NCI-H146 treated with DMSO at 0.1 percent for 48 hours (cell line): ENCODE data around the gene DPP8.

Experiments
- DNase-seq: peaks from one replicate; lab custom pipeline; 2025; ENCODE audit not compliant: unreplicated experiment; lab: John Stamatoyannopoulos, UW

Gene DPP8

DNA sequence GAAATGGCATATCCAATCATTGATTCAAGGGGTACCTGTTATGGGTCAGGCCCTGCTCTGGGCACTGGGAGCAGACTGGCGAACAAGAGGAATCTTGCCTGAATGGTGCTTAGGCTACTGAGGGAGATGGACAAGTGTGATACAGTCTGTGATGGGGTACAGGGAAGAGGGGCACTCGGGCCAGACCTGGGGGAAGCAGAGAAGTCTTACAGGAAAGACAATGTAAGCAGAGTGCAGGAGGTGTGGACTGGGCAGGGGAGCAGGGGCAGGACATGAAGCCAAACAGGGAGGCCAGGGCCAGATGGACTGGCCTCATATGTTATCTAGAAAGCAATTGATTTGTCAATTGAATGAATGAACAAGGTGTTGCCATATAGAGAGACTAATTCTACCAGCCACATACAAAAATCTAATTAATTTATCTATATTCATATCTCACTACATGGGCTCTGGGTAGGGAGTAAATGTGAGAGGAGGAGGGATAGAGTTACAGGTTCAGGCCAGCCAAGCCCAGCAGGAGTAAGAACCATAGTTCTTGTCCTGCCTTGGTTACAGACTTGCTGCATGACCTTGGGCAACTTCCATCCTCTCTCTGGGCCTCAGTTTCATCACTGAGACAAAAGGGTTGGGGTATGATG, 91.2 kb downstream of the DPP8 start:
- no peak for DNase-seq

- no peak for DNase-seq
These were observed 92.8 kb downstream of the DPP8 start for GRCh38 chr15:65424683-65425082.

DNA sequence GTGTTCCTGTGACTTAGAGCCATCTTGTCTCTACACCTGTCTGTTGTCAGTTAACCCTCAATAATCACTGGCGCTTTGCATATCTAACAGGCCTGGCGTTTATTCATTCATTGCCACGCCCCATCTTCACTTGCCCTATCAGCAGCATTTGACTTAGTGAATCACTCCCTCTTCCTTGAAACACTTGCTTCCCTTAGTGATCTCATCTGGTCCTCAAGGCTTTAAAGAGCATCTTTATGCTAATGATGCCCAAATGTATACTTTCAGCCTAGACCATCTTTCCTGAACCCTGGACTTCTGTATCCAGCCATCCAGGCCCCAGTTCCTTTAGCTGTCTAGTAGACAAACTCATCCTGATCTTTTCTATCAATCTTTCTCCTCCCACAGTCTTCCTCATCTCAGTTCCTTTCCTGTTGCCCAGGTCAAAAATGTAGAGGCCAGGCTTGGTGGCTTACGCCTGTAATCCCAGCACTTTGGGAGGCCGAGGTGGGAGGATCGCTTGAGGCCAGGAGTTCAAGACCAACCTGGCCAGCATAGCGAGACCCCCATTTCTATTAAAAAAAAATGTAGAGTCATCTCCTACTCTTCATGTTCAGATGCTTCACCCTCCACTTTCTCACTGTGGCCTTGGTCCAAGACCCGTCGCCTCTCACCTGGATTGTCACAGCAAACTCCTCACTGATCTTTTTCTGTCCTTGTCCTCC, 93.4 kb downstream of the DPP8 start:
- no peak for DNase-seq

GRCh38 chr15:65423150-65423975, 94.1 kb downstream of the DPP8 start:
- DNase-seq, result no peak

GRCh38 chr15:65421360-65422215, 95.9 kb downstream of the DPP8 start:
- DNase-seq, result no peak

DNA sequence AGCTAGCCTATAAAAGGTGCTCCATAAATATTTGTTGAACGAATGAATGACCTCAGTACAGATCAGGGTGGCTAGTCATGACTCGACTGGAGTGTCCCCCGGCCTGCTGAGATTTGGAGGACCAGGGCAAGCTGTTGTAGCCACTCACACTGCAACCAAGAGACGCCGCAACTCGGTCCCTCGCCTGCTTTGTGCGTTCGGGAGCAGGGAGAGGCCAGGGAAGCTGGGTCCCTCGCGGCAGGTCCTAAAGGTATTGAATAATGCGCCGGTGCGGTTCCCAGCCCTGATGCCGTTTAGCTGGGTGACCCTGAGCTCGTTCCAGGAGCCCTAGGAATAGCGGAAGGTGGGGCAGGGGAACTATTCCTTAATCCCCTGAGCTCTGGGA, 96.5 kb downstream of the DPP8 start:
- no peak for DNase-seq

DNA sequence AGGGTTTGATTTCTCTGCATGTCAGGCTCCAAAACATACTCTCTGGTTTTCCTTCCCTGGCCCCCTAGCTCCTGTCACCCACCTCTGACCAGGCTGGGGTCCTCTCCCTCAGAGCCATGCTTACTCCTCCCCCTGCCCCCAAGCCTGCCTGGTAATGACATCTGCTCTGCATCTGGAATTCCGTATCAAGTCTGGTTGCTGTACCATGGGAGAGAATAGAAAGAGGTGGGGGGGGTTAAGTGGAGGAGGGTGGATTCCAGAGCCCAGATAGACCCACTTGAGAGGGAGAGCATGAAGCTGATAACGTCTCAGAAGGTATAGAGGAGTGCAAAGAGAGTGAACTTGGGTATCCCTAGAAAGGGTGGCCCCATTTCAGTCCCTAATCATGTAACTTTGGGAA, 98.9 kb downstream of the DPP8 start:
- no peak for DNase-seq

GRCh38 chr15:65416845-65417416, 100.6 kb downstream of the DPP8 start:
- no peak for DNase-seq

DNA sequence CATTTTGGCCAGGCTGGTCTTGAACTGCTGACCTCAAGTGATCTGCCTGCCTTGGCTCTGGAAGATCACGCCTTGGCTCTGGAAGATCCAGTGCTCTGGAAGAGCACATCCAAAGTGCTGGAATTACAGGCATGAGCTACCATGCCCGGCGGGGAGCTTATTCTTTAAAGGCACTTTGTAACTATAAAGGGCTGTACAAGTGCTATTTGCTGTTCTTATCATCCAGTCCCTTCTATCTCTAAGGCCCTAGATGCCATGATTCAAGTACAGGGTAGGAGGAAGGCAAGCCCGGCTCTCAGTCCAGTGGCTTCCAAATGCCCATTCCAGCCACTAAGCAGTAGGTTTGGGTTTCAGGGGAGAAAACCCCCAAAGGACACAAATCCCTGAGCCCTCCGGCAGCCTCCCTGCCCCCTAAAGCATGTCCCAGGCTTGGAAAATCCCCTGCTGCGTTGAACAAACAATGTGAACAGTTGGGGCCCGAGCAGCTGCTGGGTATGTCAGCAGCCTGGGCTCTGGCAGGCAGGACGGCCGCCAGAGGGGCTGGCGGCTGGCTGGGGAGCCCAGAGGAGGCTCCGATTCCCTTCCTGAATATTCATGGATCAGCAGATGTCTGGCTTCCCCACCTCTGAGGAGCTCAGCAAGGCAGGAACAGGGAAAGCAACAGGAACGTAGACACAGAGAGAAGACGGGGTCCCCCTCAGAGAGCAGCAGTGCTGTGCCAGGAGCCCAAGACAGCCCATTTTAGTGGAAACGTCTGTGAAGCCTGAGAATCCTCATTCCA, 102.5 kb downstream of the DPP8 start:
- peak; percentile 80 for DNase-seq

DNA sequence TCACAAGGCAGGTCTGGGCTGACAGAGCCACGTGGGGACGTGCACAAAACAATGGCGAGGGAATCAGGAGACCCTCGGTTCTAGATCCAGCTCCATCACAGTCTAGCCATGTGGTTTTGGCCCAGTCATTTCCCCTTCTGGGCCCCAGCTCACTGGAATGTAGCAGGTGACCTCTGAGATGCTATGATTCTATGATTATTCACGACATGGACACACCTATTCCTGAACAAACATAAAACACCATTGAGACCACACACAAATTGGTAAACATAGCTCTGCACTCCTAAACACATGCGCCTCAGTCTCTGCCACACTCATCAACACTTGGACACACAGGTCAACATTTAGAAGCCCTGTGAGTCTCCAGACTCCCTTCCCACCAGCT, 103.7 kb downstream of the DPP8 start:
- no peak for DNase-seq

- no peak for DNase-seq
These were observed 104.3 kb downstream of the DPP8 start for GRCh38 chr15:65413051-65413759.

- DNase-seq, result no peak
These were observed 104.9 kb downstream of the DPP8 start for GRCh38 chr15:65412556-65412955.

DNA sequence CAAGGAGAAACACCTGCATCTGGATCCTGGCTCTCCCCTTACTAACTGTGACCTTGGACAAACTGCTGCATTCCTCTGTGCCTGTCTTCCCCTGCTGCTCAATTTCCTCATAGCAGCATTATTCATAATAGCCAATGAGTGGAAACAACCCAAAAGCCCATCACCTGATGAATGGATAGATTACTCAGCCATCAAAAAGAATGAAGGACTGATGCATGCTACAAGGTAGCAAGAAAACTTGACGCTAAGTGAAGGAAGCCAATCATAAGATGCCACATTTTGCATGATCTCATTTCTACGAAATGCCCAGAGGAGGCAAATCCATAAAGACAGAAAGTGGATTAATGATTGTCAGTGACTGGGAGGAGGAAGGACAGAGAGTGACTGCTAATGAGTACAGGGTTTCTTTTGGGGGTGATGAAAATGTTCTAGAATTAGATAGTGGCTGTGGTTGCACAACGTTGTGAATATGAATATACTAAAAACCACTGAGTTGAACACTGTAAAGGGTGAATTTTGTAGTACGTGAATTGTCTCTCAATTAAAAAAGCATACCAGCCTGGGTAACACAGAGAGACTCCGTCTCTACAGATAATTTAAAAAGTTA, 105.9 kb downstream of the DPP8 start:
- DNase-seq, result no peak

DNA sequence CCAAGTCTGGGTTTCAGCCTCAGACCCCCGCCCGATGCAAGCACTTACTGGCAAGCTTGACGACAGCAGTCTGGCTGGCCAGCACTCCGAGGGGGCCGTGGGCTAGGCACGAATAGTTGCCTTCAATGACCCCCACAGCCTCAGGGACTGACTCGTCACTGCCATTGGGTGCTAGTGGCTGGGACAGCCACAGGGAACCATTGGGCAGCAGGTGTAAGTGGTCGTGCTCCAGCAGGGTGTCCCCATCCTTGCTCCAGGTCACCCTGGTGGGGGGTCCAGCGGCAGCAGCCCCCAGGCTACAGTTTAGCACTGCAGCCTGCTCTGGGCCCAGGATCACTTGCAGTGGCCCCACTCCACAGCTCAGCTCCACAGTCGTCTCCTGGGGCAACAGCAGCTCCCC, 106.5 kb downstream of the DPP8 start:
- no peak for DNase-seq

DNA sequence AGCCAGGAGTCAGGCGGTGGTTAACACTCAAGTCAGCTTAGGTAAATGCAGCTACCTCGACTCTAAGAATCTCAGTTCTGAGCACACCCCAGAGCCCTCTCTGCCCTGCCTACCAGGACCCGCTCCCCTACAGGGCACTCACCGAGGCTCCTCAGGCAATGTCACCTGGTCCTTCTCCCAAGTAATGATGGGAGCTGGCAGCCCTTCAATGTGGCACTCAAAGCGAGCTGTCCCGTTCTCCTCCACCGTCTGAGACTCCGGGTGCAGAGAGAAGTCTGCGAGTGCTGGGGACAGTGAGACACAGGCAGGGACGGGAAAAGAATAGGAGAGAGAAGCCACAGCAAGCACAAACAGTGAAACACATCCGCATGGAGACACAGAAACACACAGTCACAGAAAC, 107.5 kb downstream of the DPP8 start:
- no peak for DNase-seq

GRCh38 chr15:65409036-65409631, 108.4 kb downstream of the DPP8 start:
- no peak for DNase-seq

GRCh38 chr15:65408324-65409035, 109.0 kb downstream of the DPP8 start:
- no peak for DNase-seq

DNA sequence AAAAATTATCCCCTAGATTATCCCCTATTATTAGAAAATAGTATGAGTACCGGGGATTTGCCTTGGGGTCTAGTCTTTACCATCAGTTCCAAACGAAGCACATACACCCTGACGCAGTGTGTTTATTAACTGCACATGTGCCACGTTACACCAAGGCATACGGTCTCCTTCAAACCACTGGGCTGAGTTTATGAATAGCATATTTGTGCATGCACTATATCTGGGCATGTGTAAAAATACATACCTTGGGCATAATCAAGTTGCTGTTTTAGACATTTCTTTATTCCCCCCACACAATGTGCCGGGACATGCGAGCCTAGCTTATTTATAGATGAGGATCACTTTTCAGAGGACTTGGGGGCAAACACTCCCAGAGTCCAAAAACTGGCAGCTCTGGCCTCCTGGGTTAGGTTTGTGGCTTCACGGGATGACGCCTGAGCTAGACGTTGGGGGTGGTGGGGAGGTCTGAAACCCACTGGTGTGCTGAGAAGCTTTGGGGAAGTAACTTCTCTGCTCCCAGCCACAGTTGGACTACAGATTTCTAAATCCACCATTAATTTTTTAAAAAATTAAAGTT, 111.0 kb downstream of the DPP8 start:
- DNase-seq, result no peak
